ENCODE measurements around the gene RPS6KC1. TPM values are rescaled to one million over a fixed set of nuclear protein-coding genes. Genes with fewer than 3 reads are reported as not detected.

The RPS6KC1 gene
- total RNA-seq, 1 donor from 2014 or later, result 32.6 TPM

DNA sequence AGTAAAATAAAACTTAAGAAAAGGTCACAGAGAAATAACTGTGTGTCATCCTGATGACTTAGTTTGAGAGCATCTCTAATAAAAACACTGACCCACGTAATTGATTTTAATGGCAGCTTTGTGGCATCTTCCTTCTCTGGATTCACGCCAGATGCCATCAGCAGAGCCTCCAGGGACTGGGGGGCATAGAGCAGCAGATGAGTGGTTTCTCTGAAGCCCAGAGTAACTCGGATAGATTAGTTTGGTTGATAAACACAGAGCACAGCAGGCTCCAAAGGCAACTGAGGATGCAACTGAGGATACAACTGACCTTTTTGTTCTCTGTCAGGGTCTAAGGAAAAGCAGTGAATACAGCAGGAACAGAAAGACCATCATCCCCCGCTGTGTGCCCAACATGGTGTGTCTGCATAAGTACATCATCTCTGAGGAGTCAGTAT is 180.8 kb downstream of the RPS6KC1 start:
- Histone ChIP-seq H3F3A (ENCODE audit: low read depth) (peaks cover 11% of the 10 kb centered on the region), H3K79me2 (ENCODE audit: low read depth) (no peaks in the 10 kb centered on the region), H3K36me3 (no peaks in the 10 kb centered on the region), H3K4me3 (no peak overlapping the region), H4K20me1 (ENCODE audit: low read depth) (peaks cover 17% of the 10 kb centered on the region), H2AFZ (replicated peaks) (no peak overlapping the region), H3K4me1 (peaks cover 19% of the 10 kb centered on the region), H3K9ac (no peak overlapping the region), H3K9me3 (ENCODE audit: low read depth) (no peaks in the 10 kb centered on the region), H3K27ac (no peak overlapping the region), H3K4me2 (peak overlapping the region; percentile 57), H3K27me3 (peaks cover 35% of the 10 kb centered on the region)
- H3K9me3 Mint-ChIP-seq, result no peaks in the 10 kb centered on the region
- H3K4me3 Mint-ChIP-seq, result peak overlapping the region; percentile 4
- peaks cover 4% of the 10 kb centered on the region for H3K36me3 Mint-ChIP-seq
- peak; percentile 82 for DNase-seq (ENCODE audit: low spot score)
- H3K27me3 Mint-ChIP-seq (ENCODE audit: insufficient read depth, low read depth), result peaks cover 2% of the 10 kb centered on the region
- peaks cover 26% of the 10 kb centered on the region for H3K4me1 Mint-ChIP-seq
- TF ChIP-seq EZH2phosphoT487 (IDR thresholded peaks at IDR 0.05) (peak; percentile 69), EZH2 (IDR thresholded peaks at IDR 0.05) (no peak)
- TF ChIP-seq, protein P1, sequence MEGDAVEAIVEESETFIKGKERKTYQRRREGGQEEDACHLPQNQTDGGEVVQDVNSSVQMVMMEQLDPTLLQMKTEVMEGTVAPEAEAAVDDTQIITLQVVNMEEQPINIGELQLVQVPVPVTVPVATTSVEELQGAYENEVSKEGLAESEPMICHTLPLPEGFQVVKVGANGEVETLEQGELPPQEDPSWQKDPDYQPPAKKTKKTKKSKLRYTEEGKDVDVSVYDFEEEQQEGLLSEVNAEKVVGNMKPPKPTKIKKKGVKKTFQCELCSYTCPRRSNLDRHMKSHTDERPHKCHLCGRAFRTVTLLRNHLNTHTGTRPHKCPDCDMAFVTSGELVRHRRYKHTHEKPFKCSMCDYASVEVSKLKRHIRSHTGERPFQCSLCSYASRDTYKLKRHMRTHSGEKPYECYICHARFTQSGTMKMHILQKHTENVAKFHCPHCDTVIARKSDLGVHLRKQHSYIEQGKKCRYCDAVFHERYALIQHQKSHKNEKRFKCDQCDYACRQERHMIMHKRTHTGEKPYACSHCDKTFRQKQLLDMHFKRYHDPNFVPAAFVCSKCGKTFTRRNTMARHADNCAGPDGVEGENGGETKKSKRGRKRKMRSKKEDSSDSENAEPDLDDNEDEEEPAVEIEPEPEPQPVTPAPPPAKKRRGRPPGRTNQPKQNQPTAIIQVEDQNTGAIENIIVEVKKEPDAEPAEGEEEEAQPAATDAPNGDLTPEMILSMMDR (IDR thresholded peaks at IDR 0.05), result no peak
- peak overlapping the region; percentile 24 for H3K27ac Mint-ChIP-seq

DNA sequence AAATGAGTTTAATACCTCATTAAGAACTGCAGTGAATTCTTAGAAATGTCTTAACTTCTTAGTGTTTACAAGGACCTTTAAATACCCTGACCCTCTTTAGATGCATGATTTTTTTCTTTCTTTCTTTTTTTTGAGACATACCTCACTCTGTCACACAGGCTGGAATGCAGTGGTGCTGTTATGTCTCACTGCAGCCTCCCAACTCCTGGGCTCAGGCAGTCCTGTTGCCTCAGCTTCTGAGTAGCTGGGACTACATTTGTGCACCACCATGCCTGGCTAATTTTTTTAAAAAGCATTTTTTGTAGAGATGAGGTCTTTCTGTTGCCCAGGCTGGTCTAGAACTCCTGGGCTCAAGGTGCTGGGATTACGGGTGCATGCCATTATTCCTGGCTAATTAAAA is 191.8 kb downstream of the RPS6KC1 start:
- Mint-ChIP-seq H3K27me3 (ENCODE audit: insufficient read depth, low read depth) (no peaks in the 10 kb centered on the region), H3K27ac (no peak overlapping the region), H3K4me3 (no peak overlapping the region), H3K4me1 (no peaks in the 10 kb centered on the region), H3K36me3 (no peaks in the 10 kb centered on the region), H3K9me3 (no peaks in the 10 kb centered on the region)
- Histone ChIP-seq H3K4me2 (no peak overlapping the region), H3K36me3 (no peaks in the 10 kb centered on the region), H3K27ac (no peak overlapping the region), H3F3A (ENCODE audit: low read depth) (no peaks in the 10 kb centered on the region), H3K9me3 (ENCODE audit: low read depth) (no peaks in the 10 kb centered on the region), H3K4me3 (no peak overlapping the region), H3K9ac (no peak overlapping the region), H3K4me1 (peaks cover 12% of the 10 kb centered on the region), H4K20me1 (ENCODE audit: low read depth) (no peaks in the 10 kb centered on the region), H2AFZ (replicated peaks) (no peak overlapping the region), H3K79me2 (ENCODE audit: low read depth) (no peaks in the 10 kb centered on the region), H3K27me3 (no peaks in the 10 kb centered on the region)
- no peak for DNase-seq (ENCODE audit: low spot score)
- TF ChIP-seq EZH2 (IDR thresholded peaks at IDR 0.05) (no peak), EZH2phosphoT487 (IDR thresholded peaks at IDR 0.05) (no peak)
- TF ChIP-seq, protein P1 (IDR thresholded peaks at IDR 0.05), result no peak

DNA sequence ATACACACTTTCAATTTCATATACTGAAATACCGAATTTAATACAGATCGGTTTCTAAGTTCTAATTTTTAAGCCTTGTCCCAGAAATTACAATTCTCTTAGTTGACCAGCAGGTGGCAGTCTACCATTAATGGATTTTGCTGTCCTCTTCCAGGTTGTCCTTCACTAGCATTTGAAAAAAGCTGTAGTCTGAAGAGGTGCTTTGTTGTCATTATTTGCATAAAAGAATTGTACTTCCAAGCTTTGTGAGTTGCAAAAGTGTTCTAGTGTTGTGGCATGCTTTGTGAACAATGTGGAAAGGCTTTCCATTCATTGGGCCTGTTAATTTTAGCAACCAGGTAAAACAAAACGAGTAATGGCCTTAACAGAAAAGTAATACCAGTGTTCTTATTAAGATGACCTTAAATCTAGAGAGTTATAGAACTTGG is 193.6 kb downstream of the RPS6KC1 start:
- Histone ChIP-seq H3K36me3 (no peaks in the 10 kb centered on the region), H3K27me3 (no peaks in the 10 kb centered on the region), H3K4me3 (no peak overlapping the region), H3F3A (ENCODE audit: low read depth) (no peaks in the 10 kb centered on the region), H4K20me1 (ENCODE audit: low read depth) (no peaks in the 10 kb centered on the region), H3K9ac (no peak overlapping the region), H3K27ac (no peak overlapping the region), H3K9me3 (ENCODE audit: low read depth) (no peaks in the 10 kb centered on the region), H2AFZ (replicated peaks) (no peak overlapping the region), H3K4me2 (no peak overlapping the region), H3K79me2 (ENCODE audit: low read depth) (no peaks in the 10 kb centered on the region), H3K4me1 (peaks cover 12% of the 10 kb centered on the region)
- TF ChIP-seq EZH2phosphoT487 (IDR thresholded peaks at IDR 0.05) (no peak), EZH2 (IDR thresholded peaks at IDR 0.05) (no peak)
- TF ChIP-seq, protein P1 (IDR thresholded peaks at IDR 0.05), result peak; percentile 96
- Mint-ChIP-seq H3K4me3 (no peak overlapping the region), H3K4me1 (peaks cover 3% of the 10 kb centered on the region), H3K27me3 (ENCODE audit: insufficient read depth, low read depth) (no peaks in the 10 kb centered on the region), H3K36me3 (no peaks in the 10 kb centered on the region), H3K9me3 (no peaks in the 10 kb centered on the region), H3K27ac (no peak overlapping the region)
- DNase-seq (ENCODE audit: low spot score), result peak; percentile 68
